ENCODE results near the gene CCDC92B.

The CCDC92B gene

GRCh38 chr17:2709183-2709661 is 40.2 kb downstream of the CCDC92B start:
- TF ChIP-seq CTCF (IDR thresholded peaks at IDR 0.05; ENCODE audit: borderline replicate concordance, control extremely low read depth, extremely low read depth, insufficient read depth, missing control alignments): no peak
- in situ Hi-C loops (cut with MboI; ENCODE audit: low sequenced_read_pairs, unreplicated experiment): no loop called here
- DNase-seq (ENCODE audit: low spot score): peak; percentile 70

GRCh38 chr17:2708585-2709182 is 40.8 kb downstream of the CCDC92B start:
- in situ Hi-C loops (cut with MboI; ENCODE audit: low sequenced_read_pairs, unreplicated experiment): no loop called here
- no peak for DNase-seq (ENCODE audit: low spot score)
- TF ChIP-seq CTCF (IDR thresholded peaks at IDR 0.05; ENCODE audit: borderline replicate concordance, control extremely low read depth, extremely low read depth, insufficient read depth, missing control alignments): no peak

- DNase-seq (ENCODE audit: low spot score): no peak
- peak; percentile 55 for TF ChIP-seq CTCF (IDR thresholded peaks at IDR 0.05; ENCODE audit: borderline replicate concordance, control extremely low read depth, extremely low read depth, insufficient read depth, missing control alignments)
These were observed 41.5 kb downstream of the CCDC92B start for GRCh38 chr17:2707721-2708584.

GRCh38 chr17:2706911-2707510 is 42.4 kb downstream of the CCDC92B start:
- in situ Hi-C loops (cut with MboI; ENCODE audit: low sequenced_read_pairs, unreplicated experiment): no loop called here
- DNase-seq (ENCODE audit: low spot score): no peak
- no peak for TF ChIP-seq CTCF (IDR thresholded peaks at IDR 0.05; ENCODE audit: borderline replicate concordance, control extremely low read depth, extremely low read depth, insufficient read depth, missing control alignments)

More at GRCh38 chr17:2707721-2708584, 41.5 kb downstream of the CCDC92B start:
- in situ Hi-C loops (cut with MboI; ENCODE audit: low sequenced_read_pairs, unreplicated experiment): no loop called here

- in situ Hi-C loops (cut with MboI; ENCODE audit: low sequenced_read_pairs, unreplicated experiment): no loop called here
These were observed 43.3 kb downstream of the CCDC92B start for GRCh38 chr17:2705888-2706795.

More at GRCh38 chr17:2705888-2706795, 43.3 kb downstream of the CCDC92B start:
- no peak for TF ChIP-seq CTCF (IDR thresholded peaks at IDR 0.05; ENCODE audit: borderline replicate concordance, control extremely low read depth, extremely low read depth, insufficient read depth, missing control alignments)
- DNase-seq (ENCODE audit: low spot score): no peak

Data from GM13976 (cell line).